K562 (cell line): ENCODE measurements around the gene RRH. TPM values are rescaled to one million over a fixed set of nuclear protein-coding genes. Genes with fewer than 3 reads are reported as not detected.
A peak's percentile ranks its signal among the peaks of the same experiment; 100 is the strongest.

Experiments used
- ARID2 ChIP-seq: fragments of 450-650 bp; IDR thresholded peaks from 2 replicates; pipeline ENCODE4 v1.6.1; 2017; ENCODE audit warnings: antibody characterized with exemption, mild to moderate bottlenecking
- CTCF ChIP-seq, 3 experiments: IDR thresholded peaks in 2 of 3; conservative IDR thresholded peaks in 1 of 3; 2 replicates each; pipeline ENCODE4 v1.5.1; 2011 to 2012; ENCODE audit warnings: low read length in 3 of 3, mild to moderate bottlenecking in 3 of 3, control low read depth in 2 of 3, improper control_type of control experiment in 1 of 3, inconsistent platforms in 1 of 3, low read depth in 1 of 3, mixed read lengths in 1 of 3, moderate library complexity in 1 of 3; ENCODE audit not compliant: insufficient read depth in 2 of 3
- EP400 ChIP-seq: fragments of 450-650 bp; IDR thresholded peaks from 2 replicates; pipeline ENCODE4 v1.6.1; 2017; ENCODE audit warnings: antibody characterized with exemption, mild to moderate bottlenecking, moderate library complexity
- GTF2B ChIP-seq: IDR thresholded peaks from 2 replicates; pipeline ENCODE4 v1.6.1; 2011; ENCODE audit not compliant: insufficient read length; ENCODE audit errors: extremely low read depth
- HDAC1 ChIP-seq, 2 experiments: fragments of 450-650 bp; IDR thresholded peaks; 2 replicates each; pipeline ENCODE4 v1.6.1; 2016 to 2017; ENCODE audit warnings: inconsistent platforms in 1 of 2, mild to moderate bottlenecking in 1 of 2, moderate library complexity in 1 of 2
- HMBOX1 ChIP-seq: sonication (generic); IDR thresholded peaks from 2 replicates; pipeline ENCODE4 v1.6.1; 2016
- KAT8 ChIP-seq: fragments of 450-650 bp; IDR thresholded peaks from 2 replicates; pipeline ENCODE4 v1.6.1; 2016; ENCODE audit warnings: low read depth, mild to moderate bottlenecking
- NFRKB ChIP-seq: fragments of 450-650 bp; IDR thresholded peaks from 2 replicates; pipeline ENCODE4 v1.6.1; 2016; ENCODE audit warnings: low read depth
- PATZ1 ChIP-seq: fragments of 250-450 bp; sonication (Bioruptor Pico); IDR thresholded peaks from 2 replicates; pipeline ENCODE4 v1.5.0; 2020; ENCODE audit warnings: mild to moderate bottlenecking, borderline replicate concordance
- PKNOX1 ChIP-seq: fragments of 450-650 bp; IDR thresholded peaks from 2 replicates; pipeline ENCODE4 v1.6.1; 2016
- RBFOX2 ChIP-seq: fragments of 200-400 bp; formaldehyde crosslinking; IDR thresholded peaks from 2 replicates; pipeline ENCODE4 v1.6.1; 2017; ENCODE audit warnings: low read depth, mild to moderate bottlenecking, low read length, moderate library complexity
- ZNF253 ChIP-seq: fragments of 250-450 bp; sonication (Bioruptor Pico); conservative IDR thresholded peaks from 2 replicates; pipeline ENCODE4 v1.6.1; 2021; ENCODE audit warnings: mild to moderate bottlenecking
- ZNF277 ChIP-seq: fragments of 250-450 bp; sonication (Bioruptor Pico); IDR thresholded peaks from 2 replicates; pipeline ENCODE4 v1.8.0; 2022; ENCODE audit warnings: inconsistent platforms, mild to moderate bottlenecking, moderate library complexity, borderline replicate concordance
- ZNF655 ChIP-seq: fragments of 250-450 bp; sonication (Bioruptor Pico); IDR thresholded peaks from 2 replicates; pipeline ENCODE4 v1.5.0; 2021
- polyA plus RNA-seq, 8 experiments: library from polyadenylated mRNA; depleted of rRNA in 4 of 8; stranded (reverse) in 5 of 8; unstranded in 3 of 8; fragments of >200 nt; fragmentation: Nextera tagmentation in 2 of 8; fragmentation: Illumina TruSeq in 1 of 8; extraction: Ambion mirVana in 2 of 8; extraction: Trizol in 1 of 8; gene quantifications; 2 replicates each; pipeline versions ENCODE4 v1.2.1 to v1.2.3, GENCODE V29; 2011 to 2014; ENCODE audit warnings: inconsistent platforms in 1 of 8, missing spikeins in 1 of 8
- total RNA-seq, 7 experiments: library from RNA; depleted of rRNA in 6 of 7; stranded (reverse); fragments of >200 nt in 6 of 7; fragmentation: Illumina TruSeq in 2 of 7; extraction: Trizol in 2 of 7; gene quantifications; 2 replicates each; pipeline versions ENCODE4 v1.2.1 to v1.2.3, GENCODE V29; 2011 to 2021; ENCODE audit warnings: low replicate concordance in 1 of 7

RRH gene
- total and polyA plus RNA-seq, 9 of the 15 experiments (the other 6 are each of a cell fraction or from before 2014, with no cell fraction given): 0.04 to 0.31 (median 0.12) TPM; not detected in 3

- TF ChIP-seq ZNF277 (CRISPR knock-in tag) (no peak), RBFOX2 (no peak), EP400 (no peak), ZNF253 (no peak), HMBOX1 (0 out of 2 replicates have a peak, but pooled peaks have one; percentile 20), ZNF655 (CRISPR knock-in tag) (no peak), HDAC1 (IDR thresholded peaks at IDR 0.05) (no peak), GTF2B (no peak), KAT8 (no peak), PKNOX1 (peak; percentile 44), CTCF (IDR thresholded peaks at IDR 0.05 in 2 of 3, conservative IDR thresholded peaks at IDR 0.05 in 1 of 3; ENCODE audit: insufficient read depth in 2 of 3, low read depth in 1 of 3, low read length in 3 of 3) (peak; percentile 49 to 68 (median 49)), NFRKB (no peak), ARID2 (no peak), PATZ1 (CRISPR knock-in tag) (no peak)
These were observed 23.7 kb upstream of the RRH start (continued) for GRCh38 chr4:109803924-109804571.
